Measurements from ENCODE around the gene KIF26B.
A peak's percentile ranks its signal among the peaks of the same experiment; 100 is the strongest.
"Not testable (repeated sequence)": the region's sequence is repeated elsewhere in the genome, so short reads cannot be mapped to it uniquely, and the experiment has no call there.

Gene KIF26B

DNA sequence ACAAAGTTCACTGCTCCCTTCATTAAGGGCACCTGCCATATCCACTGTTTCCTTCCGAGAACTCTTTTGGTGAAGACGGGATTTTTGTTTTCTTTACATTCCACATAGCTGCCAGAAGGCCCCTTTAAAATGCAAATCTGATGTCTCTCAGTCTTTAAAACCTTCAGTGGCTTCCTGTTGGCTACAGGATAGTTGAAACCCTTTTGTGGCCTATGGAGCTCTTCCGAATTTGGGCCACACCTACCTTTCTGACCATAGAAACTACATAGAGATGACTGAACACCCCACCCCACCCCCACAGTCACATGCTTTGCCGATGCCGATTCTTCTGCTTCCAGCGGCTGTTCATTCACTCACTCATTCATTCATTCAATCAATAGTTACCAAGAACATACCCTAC is 502.6 kb downstream of the KIF26B start:
- Histone ChIP-seq H3K9me3 (replicated peaks in 1 of 11) (no peaks in the 10 kb centered on the region), H3K27me3 (no peaks in the 10 kb centered on the region), H4K20me1 (no peaks in the 10 kb centered on the region), H3K4me1 (peaks cover 0 to 7% (median 0%) of the 10 kb centered on the region in 10 experiments; a peak in 6 of 20 replicates), H3K9ac (no peak overlapping the region), H3K4me3 (no peak overlapping the region), H3K4me2 (no peak overlapping the region), H3K27ac (no peak overlapping the region), H3K36me3 (no peaks in the 10 kb centered on the region)
- no peak for TF ChIP-seq Cebpa-rat (IDR thresholded peaks at IDR 0.05)

DNA sequence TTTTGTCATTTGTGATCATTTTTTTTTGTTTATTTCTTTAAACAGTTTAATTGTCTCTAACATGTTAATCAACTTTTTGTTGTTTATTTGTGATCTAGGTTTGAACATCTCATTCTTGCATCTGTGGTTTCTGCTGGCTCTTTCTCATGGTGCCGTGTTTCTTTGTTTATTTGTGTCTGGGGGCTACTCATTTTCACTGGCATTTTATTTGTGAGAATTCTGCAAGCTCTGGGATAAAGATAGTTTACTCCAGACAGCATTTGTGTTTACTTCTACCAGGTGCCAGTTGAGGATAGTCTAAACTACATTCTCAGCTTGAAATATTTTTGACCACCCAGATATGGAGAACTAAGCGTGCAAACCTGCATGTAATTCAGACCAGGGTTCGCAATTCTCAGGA is 508.6 kb downstream of the KIF26B start:
- Histone ChIP-seq H4K20me1 (no peaks in the 10 kb centered on the region), H3K27ac (no peak overlapping the region), H3K4me2 (no peak overlapping the region), H3K9ac (no peak overlapping the region), H3K36me3 (no peaks in the 10 kb centered on the region), H3K27me3 (no peaks in the 10 kb centered on the region), H3K4me1 (no peaks in the 10 kb centered on the region), H3K4me3 (no peak overlapping the region), H3K9me3 (replicated peaks in 1 of 11) (no peaks in the 10 kb centered on the region; a peak in 1 of 22 replicates)
- no peak for TF ChIP-seq Cebpa-rat (IDR thresholded peaks at IDR 0.05)

DNA sequence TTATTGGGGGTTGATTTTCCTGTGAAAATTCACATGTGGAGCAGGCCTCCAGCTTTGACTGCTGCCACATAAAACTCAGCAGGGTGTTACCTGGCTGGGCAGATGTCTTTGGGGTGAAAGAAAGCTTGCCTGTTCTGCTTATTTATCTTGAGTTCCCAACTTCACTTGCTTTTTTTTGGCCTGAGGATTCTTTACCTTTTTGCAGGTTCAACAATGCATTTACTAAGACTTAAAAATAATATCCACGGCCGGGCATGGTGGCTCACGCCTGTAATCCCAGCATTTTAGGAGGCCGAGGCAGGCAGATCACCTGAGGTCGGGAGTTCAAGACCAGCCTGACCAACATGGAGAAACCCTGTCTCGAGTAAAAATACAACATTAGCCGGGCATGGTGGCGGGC is 509.1 kb downstream of the KIF26B start:
- Histone ChIP-seq H3K9ac (no peak overlapping the region), H3K27ac (no peak overlapping the region), H3K27me3 (no peaks in the 10 kb centered on the region), H3K4me3 (no peak overlapping the region), H3K4me1 (no peaks in the 10 kb centered on the region), H3K9me3 (replicated peaks in 1 of 11) (no peaks in the 10 kb centered on the region; a peak in 1 of 22 replicates), H4K20me1 (no peaks in the 10 kb centered on the region), H3K4me2 (no peak overlapping the region), H3K36me3 (no peaks in the 10 kb centered on the region)
- no peak for TF ChIP-seq Cebpa-rat (IDR thresholded peaks at IDR 0.05)

DNA sequence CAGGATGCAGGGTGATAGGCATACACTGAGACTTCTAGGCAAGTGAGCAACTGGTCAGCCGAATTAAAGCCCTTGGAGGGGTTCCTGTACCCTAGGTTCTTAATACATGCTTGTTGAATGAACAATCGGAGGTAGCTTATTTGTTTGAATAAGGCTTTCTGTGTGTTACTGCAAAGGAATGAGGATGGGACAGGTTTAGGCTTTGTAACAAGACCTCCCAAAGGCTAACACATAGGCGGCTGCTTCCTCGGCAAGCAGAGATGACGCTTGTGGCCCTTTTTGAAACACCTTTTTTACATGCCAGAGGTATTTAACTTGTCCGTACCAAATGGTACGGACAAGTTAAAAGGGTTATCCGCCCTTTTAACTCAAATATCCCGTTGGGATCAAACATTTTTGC is 511.6 kb downstream of the KIF26B start:
- no peak overlapping the region for H3K4me3 ChIP-seq
- no peaks in the 10 kb centered on the region for H3K27me3 ChIP-seq
- no peaks in the 10 kb centered on the region for H3K36me3 ChIP-seq
- no peak overlapping the region for H3K9ac ChIP-seq
- no peak for TF ChIP-seq Cebpa-rat (IDR thresholded peaks at IDR 0.05)
- H3K4me1 ChIP-seq = no peaks in the 10 kb centered on the region
- no peaks in the 10 kb centered on the region for H4K20me1 ChIP-seq
- H3K9me3 ChIP-seq (replicated peaks in 1 of 11) = no peaks in the 10 kb centered on the region; a peak in 1 of 22 replicates
- H3K27ac ChIP-seq = no peak overlapping the region
- no peak overlapping the region for H3K4me2 ChIP-seq

DNA sequence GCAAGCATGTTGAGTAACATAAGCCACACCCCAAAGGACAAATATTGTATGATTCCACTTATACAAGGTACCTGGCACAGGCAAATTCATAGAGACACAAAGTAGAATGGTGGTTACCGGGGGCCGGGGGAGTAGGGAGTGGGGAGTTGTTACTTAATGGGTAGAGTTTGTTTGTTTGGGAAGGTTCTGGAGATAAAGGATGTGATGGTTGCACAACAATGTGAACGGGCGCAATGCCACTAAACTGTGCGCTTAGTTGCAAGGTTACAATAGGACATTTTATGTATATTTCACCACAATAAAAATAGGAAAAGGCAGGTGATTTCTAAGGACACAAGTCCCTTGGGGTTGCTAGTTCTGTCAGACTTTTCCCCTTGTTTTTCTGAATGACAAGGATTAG is 516.6 kb downstream of the KIF26B start:
- TF ChIP-seq Cebpa-rat (IDR thresholded peaks at IDR 0.05) = 0 out of 22 replicates have a peak, but pooled peaks of 1 of the 11 experiments have one; percentile 16
- H3K4me3 ChIP-seq = no peak overlapping the region
- no peak overlapping the region for H3K9ac ChIP-seq
- no peak overlapping the region for H3K4me2 ChIP-seq
- no peaks in the 10 kb centered on the region for H4K20me1 ChIP-seq
- peaks cover 9 to 17% (median 12%) of the 10 kb centered on the region in 10 experiments; a peak in 19 of 20 replicates for H3K4me1 ChIP-seq
- no peaks in the 10 kb centered on the region for H3K9me3 ChIP-seq (replicated peaks in 1 of 11)
- H3K36me3 ChIP-seq = no peaks in the 10 kb centered on the region
- H3K27ac ChIP-seq = no peak overlapping the region
- H3K27me3 ChIP-seq = no peaks in the 10 kb centered on the region

DNA sequence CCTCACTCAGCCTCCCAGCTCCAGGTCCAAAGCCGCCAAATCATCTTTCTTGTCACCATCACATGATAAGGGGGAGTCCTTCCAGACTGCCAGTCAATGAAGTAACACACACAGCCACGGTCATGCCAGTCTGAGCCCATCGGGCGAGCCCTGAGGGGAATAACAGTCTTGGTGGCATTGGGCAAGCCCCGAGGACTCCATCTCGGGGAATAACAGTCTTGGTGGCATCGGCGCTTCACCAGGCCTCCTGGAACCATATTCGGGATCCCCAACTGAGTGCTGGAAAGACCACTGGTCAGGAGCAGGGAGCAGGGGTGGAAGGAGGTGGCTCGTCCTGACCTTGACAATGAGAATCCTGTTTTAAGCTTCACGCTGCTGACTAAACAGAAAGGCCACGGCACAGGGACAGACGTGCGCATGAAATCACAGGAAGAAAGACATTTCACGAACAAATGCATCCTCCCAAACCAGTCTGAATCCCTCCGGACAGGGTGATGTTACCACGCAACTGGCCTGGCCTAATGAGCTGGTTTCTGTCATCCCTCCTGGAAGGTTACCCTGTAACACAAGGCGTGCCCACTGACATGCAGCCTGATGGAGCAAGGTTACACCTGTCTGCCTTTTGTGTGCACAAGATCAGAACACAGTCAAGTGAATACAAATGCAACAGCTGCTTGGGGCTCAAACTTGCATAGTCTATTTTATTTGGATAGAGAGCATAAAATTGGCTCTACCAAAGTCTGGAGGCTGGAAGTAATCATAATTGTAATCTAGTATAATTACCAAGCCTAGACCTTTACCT is 517.4 kb downstream of the KIF26B start:
- Histone ChIP-seq H3K9ac (no peak overlapping the region), H3K4me1 (peaks cover 9 to 17% (median 12%) of the 10 kb centered on the region in 10 experiments; a peak in 19 of 20 replicates), H3K4me3 (no peak overlapping the region), H3K27ac (no peak overlapping the region), H3K9me3 (replicated peaks in 1 of 11) (no peaks in the 10 kb centered on the region), H3K4me2 (no peak overlapping the region), H4K20me1 (no peaks in the 10 kb centered on the region), H3K27me3 (no peaks in the 10 kb centered on the region), H3K36me3 (no peaks in the 10 kb centered on the region)
- TF ChIP-seq Cebpa-rat (IDR thresholded peaks at IDR 0.05) = no peak

DNA sequence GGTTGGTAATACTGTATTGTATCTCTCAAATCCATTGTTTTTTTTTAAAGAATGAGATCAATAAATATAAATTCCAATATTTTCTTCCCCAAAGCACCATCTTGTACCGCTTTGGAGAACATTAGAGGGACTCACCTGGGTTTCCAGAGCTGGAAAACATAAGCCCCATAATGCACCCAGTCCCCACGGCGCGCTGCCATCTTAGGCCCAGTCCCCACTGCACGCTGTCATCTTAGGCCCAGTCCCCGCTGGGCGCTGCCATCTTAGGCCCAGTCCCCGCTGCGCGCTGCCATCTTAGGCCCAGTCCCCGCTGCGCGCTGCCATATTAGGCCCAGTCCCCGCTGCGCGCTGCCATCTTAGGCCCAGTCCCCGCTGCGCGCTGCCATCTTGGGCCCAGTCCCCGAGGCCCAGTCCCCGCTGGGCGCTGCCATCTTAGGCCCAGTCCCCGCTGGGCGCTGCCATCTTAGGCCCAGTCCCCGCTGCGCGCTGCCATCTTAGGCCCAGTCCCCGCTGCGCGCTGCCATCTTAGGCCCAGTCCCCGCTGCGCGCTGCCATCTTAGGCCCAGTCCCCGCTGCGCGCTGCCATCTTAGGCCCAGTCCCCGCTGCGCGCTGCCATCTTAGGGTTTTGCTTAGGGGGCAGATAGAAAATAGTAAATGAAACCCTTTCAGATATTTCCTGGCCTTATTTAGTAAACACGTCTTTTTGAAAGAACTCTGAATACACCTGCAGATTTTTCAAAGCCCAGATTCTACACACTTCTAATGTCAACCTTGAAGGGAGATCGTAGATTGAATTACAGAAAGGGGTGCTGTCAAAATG is 518.3 kb downstream of the KIF26B start:
- H3K4me1 ChIP-seq = peaks cover 9 to 17% (median 12%) of the 10 kb centered on the region in 10 experiments; a peak in 19 of 20 replicates
- H3K4me2 ChIP-seq = peak overlapping the region in 9 of 11 experiments; percentile 31 to 54 (median 44); a peak in 16 of 22 replicates
- not testable (repeated sequence) for H3K27me3 ChIP-seq; H3K4me3 ChIP-seq; H3K9me3 ChIP-seq (replicated peaks in 1 of 11); H3K36me3 ChIP-seq; H4K20me1 ChIP-seq
- peak overlapping the region in 1 of 11 experiments; percentile 20; a peak in 1 of 22 replicates for H3K9ac ChIP-seq
- peak overlapping the region in 8 of 11 experiments; percentile 7 to 50 (median 33); a peak in 9 of 22 replicates for H3K27ac ChIP-seq

DNA sequence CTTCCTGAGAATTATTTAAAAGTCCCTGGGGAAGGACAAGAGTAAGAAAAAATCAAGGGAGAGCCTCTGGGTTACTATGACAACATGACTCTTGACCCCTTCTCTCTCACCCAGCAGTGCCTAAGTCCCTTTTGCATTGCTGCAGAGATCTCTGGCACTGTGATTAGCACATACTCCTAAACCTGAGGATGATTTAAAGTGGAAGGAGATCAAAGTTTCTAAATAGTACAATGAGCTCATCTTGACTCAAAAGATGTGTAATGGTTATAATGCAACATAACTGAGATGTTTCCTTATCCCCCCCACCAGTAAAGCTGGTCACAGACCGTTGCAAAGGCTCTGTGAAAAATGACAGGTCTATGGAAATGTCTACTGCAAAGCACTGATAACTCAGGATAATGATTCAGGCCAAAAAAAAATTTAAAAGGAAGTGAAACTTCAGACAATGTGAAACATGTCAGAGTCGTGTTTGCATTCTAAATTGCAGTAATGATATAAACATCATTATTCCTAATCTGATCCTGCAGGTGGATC is 519.2 kb downstream of the KIF26B start:
- no peaks in the 10 kb centered on the region for H3K27me3 ChIP-seq
- H3K4me3 ChIP-seq = no peak overlapping the region
- H3K4me2 ChIP-seq = peak overlapping the region; percentile 31 to 54 (median 40); a peak in 20 of 22 replicates
- peaks cover 9 to 17% (median 12%) of the 10 kb centered on the region in 10 experiments; a peak in 19 of 20 replicates for H3K4me1 ChIP-seq
- no peaks in the 10 kb centered on the region for H3K36me3 ChIP-seq
- H3K27ac ChIP-seq = peak overlapping the region in 8 of 11 experiments; percentile 7 to 50 (median 33); a peak in 11 of 22 replicates
- no peak for TF ChIP-seq Cebpa-rat (IDR thresholded peaks at IDR 0.05)
- H3K9ac ChIP-seq = peak overlapping the region in 1 of 11 experiments; percentile 20; a peak in 2 of 22 replicates
- no peaks in the 10 kb centered on the region for H3K9me3 ChIP-seq (replicated peaks in 1 of 11)
- no peaks in the 10 kb centered on the region for H4K20me1 ChIP-seq
